ENCODE measurements around the gene OR8I2.

DNA sequence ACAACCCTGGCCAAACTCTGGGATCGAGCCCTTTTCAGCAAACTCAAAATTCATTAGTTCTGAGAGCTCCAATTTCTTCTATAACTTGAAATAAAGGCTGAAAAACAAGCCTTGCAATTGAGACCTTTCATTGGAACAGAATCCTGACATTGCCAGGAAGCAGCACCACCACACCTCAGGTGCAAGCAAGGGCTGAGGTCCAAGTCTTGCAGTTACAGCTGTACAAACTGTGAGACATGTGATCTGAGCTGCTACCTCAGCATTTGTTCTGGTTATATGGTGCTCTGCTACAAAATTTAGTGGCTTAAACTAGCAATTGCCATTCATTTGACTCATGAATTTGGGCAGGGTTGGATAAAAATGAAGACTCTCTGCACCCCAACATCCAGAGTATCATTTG lies 47.6 kb upstream of the OR8I2 start:
- TF ChIP-seq CTCF (conservative IDR thresholded peaks at IDR 0.05; ENCODE audit: low read depth, low read length) = no peak
- no peak for TF ChIP-seq USF2 (IDR thresholded peaks at IDR 0.05; ENCODE audit: low read depth, low read length)
- no peak for TF ChIP-seq RCOR1 (IDR thresholded peaks at IDR 0.05; ENCODE audit: insufficient replicate concordance, low read length)
- TF ChIP-seq CEBPB (IDR thresholded peaks at IDR 0.05; ENCODE audit: low read depth, low read length) = no peak
- no peak for TF ChIP-seq SMC3 (IDR thresholded peaks at IDR 0.05; ENCODE audit: low read depth, low read length)
- TF ChIP-seq MXI1 (IDR thresholded peaks at IDR 0.05; ENCODE audit: borderline replicate concordance, low read depth, low read length) = no peak
- no peak for TF ChIP-seq MAFK (IDR thresholded peaks at IDR 0.05; ENCODE audit: low read depth, low read length)
- no peak for TF ChIP-seq ELK1 (IDR thresholded peaks at IDR 0.05; ENCODE audit: borderline replicate concordance, low read depth, low read length)
- TF ChIP-seq POLR2A (IDR thresholded peaks at IDR 0.05; ENCODE audit: low read depth, low read length) = no peak
- TF ChIP-seq RAD21 (IDR thresholded peaks at IDR 0.05; ENCODE audit: low read length) = no peak
- no peak for TF ChIP-seq FOS (IDR thresholded peaks at IDR 0.05; ENCODE audit: low read depth, low read length)
- no peak for TF ChIP-seq MAZ (IDR thresholded peaks at IDR 0.05; ENCODE audit: borderline replicate concordance, low read depth, low read length)
